Panc1 (cell line): ENCODE data around the gene TMEM109. TPM values are rescaled to one million over a fixed set of nuclear protein-coding genes. Genes with fewer than 3 reads are reported as not detected.

Experiments used
- ATAC-seq: fragments of 200-7000 bp; cut with Tn5 transposase; 2 replicates; pipeline ENCODE4 v1.9.1; 2020; ENCODE audit warnings: mild to moderate bottlenecking, moderate library complexity
- BruUV-seq: library from RNA; stranded (reverse); fragments of 400-500 nt; replicated peaks from 2 replicates; lab custom pipeline; 2021; lab: Mats Ljungman, UMichigan
- CTCF ChIA-PET: fragments of 300-600 bp; sonication (Branson Sonifier 250); formaldehyde crosslinking; loops from one replicate; lab custom pipeline; 2022; ENCODE audit warnings: antibody characterized with exemption; lab: Charles Lee
- POLR2A ChIA-PET: fragments of 300-600 bp; sonication (Branson Sonifier 250); formaldehyde crosslinking; loops from one replicate; lab custom pipeline; 2022; ENCODE audit warnings: antibody characterized with exemption; lab: Charles Lee
- DNase-seq: peaks from one replicate; pipeline ENCODE4 v3.0.0-alpha.2; 2010; ENCODE audit warnings: low read depth, low spot score
- H3K27ac ChIP-seq: 2 replicates; pipeline ENCODE4 v1.5.1; 2011; ENCODE audit warnings: mild to moderate bottlenecking, low read length, inconsistent platforms
- H3K27me3 ChIP-seq: fragments of 200-500 bp; sonication (Bioruptor generic); 2 replicates; pipeline ENCODE4 v1.6.0; 2014; ENCODE audit warnings: low read length, inconsistent platforms; ENCODE audit not compliant: control insufficient read depth, insufficient read depth
- H3K36me3 ChIP-seq: fragments of 200-500 bp; sonication (Bioruptor generic); 2 replicates; pipeline ENCODE4 v1.5.1; 2014; ENCODE audit warnings: inconsistent platforms, mild to moderate bottlenecking, low read length, moderate library complexity; ENCODE audit not compliant: control insufficient read depth, insufficient read depth
- H3K4me1 ChIP-seq: 2 replicates; pipeline ENCODE4 v1.5.1; 2011; ENCODE audit warnings: inconsistent platforms, mild to moderate bottlenecking, low read length, moderate library complexity; ENCODE audit not compliant: control insufficient read depth, insufficient read depth
- H3K4me3 ChIP-seq, 2 experiments: 2 replicates each; pipeline ENCODE4 v1.5.1; 2011 to 2012; ENCODE audit warnings: low read depth in 2 of 2, low read length in 2 of 2, mild to moderate bottlenecking in 2 of 2, inconsistent platforms in 1 of 2, moderate library complexity in 1 of 2
- H3K9me3 ChIP-seq: fragments of 200-500 bp; sonication (Bioruptor generic); 2 replicates; pipeline ENCODE4 v1.5.1; 2014; ENCODE audit warnings: low read depth, mild to moderate bottlenecking, inconsistent platforms, low read length, moderate library complexity; ENCODE audit not compliant: control insufficient read depth, insufficient read depth
- CTCF ChIP-seq: fragments of 450-650 bp; IDR thresholded peaks from 2 replicates; pipeline ENCODE4 v1.5.1; 2017; ENCODE audit warnings: mild to moderate bottlenecking
- POLR2AphosphoS5 ChIP-seq: IDR thresholded peaks from 2 replicates; pipeline ENCODE4 v1.6.1; 2012; ENCODE audit warnings: mild to moderate bottlenecking, low read depth, low read length, moderate library complexity
- REST ChIP-seq, 2 experiments: IDR thresholded peaks; 2 replicates each; pipeline ENCODE4 v1.6.1; 2011 to 2012; ENCODE audit warnings: low read depth in 2 of 2, control low read depth in 1 of 2, low read length in 1 of 2, mild to moderate bottlenecking in 1 of 2, moderate library complexity in 1 of 2; ENCODE audit not compliant: insufficient read depth in 1 of 2
- SIN3A ChIP-seq: IDR thresholded peaks from 2 replicates; pipeline ENCODE4 v1.6.1; 2012; ENCODE audit warnings: low read depth, mild to moderate bottlenecking, low read length, moderate library complexity, borderline replicate concordance; ENCODE audit not compliant: insufficient read depth
- TCF7L2 ChIP-seq: IDR thresholded peaks from 2 replicates; pipeline ENCODE4 v1.6.1; 2011; ENCODE audit warnings: mild to moderate bottlenecking, low read depth, low read length, inconsistent platforms
- in situ Hi-C: cut with HindIII; loops from 2 replicates; pipeline ENCODE4 v1.10.0; 2016; ENCODE audit warnings: low sequenced_read_pairs, low pct_unique_long_range_greater_than_20kb
- intact Hi-C: fragments of 100-400 bp; cut with micrococcal nuclease; formaldehyde crosslinking; loops from one replicate; pipeline ENCODE4 v1.10.0; 2022; ENCODE audit not compliant: unreplicated experiment
- total RNA-seq: library from RNA; stranded (reverse); gene quantifications from one replicate; pipeline ENCODE4 v1.2.1, GENCODE V29; 2021; ENCODE audit not compliant: unreplicated experiment

TMEM109 gene
- total RNA-seq, 1 experiment from 2014 or later, result 91.8 TPM

- POLR2A ChIA-PET, result no interaction called here
- intact Hi-C loops (loop anchor here (1.0 kb wide), 1 partner anchor 68 kb away; no protein-coding TSS in a partner anchor), in situ Hi-C loops (no loop called here)
- TF ChIP-seq CTCF (peak; percentile 96), SIN3A (no peak), TCF7L2 (no peak)
- CTCF ChIA-PET, result interaction anchor here (0.6 to 2.1 kb wide), 10 partner anchors 9 to 285 kb away, joined by 3 to 12 read pairs (median 3); partner anchors contain the start of gene TMEM109
- Histone ChIP-seq H3K9me3 (no peaks in the 10 kb centered on the region), H3K27ac (peak overlapping the region; percentile 56), H3K4me3 (no peak overlapping the region), H3K4me1 (no peaks in the 10 kb centered on the region), H3K36me3 (peaks cover 56% of the 10 kb centered on the region), H3K27me3 (no peaks in the 10 kb centered on the region)
- no TSS peak for BruUV-seq
- DNase-seq, result peak; percentile 64
- ATAC-seq, result peak; percentile 85
Observed at GRCh38 chr11:60899046-60899936, 14.7 kb upstream of the TMEM109 start.

GRCh38 chr11:60899977-60900376 lies 14.0 kb upstream of the TMEM109 start:
- Histone ChIP-seq H3K4me3 (no peak overlapping the region), H3K27me3 (no peaks in the 10 kb centered on the region), H3K36me3 (peaks cover 51% of the 10 kb centered on the region), H3K27ac (no peak overlapping the region), H3K9me3 (no peaks in the 10 kb centered on the region), H3K4me1 (peaks cover 4% of the 10 kb centered on the region)
- TF ChIP-seq REST (IDR thresholded peaks at IDR 0.05; ENCODE audit: insufficient read depth in 1 of 2, low read depth in 2 of 2, low read length in 1 of 2) (no peak), POLR2AphosphoS5 (no peak), CTCF (no peak), TCF7L2 (no peak), SIN3A (no peak)
- ATAC-seq (no peak), DNase-seq (no peak)
- ChIA-PET POLR2A (no interaction called here), CTCF (interaction anchor here (0.6 to 2.1 kb wide), 10 partner anchors 10 to 285 kb away, joined by 3 to 12 read pairs (median 3); partner anchors contain the start of gene TMEM109)
- BruUV-seq, result no TSS peak
- intact Hi-C loops, result loop anchor here (1.0 kb wide), 1 partner anchor 69 kb away; no protein-coding TSS in a partner anchor
- in situ Hi-C loops, result no loop called here
